ENCODE results near the gene SNRNP70.
A peak's percentile ranks its signal among the peaks of the same experiment; 100 is the strongest.

- peak in 1 of 3 experiments; percentile 3 for TF ChIP-seq CTCF (IDR thresholded peaks at IDR 0.05)
- no peak for TF ChIP-seq POLR2A (IDR thresholded peaks at IDR 0.05)
Measured at GRCh38 chr19:49127674-49128544, 42.7 kb downstream of the SNRNP70 start.
